Transverse colon (tissue), 4 donors: ENCODE results near the gene PLEKHG2.

Source experiments
- EP300 ChIP-seq: sonication (generic); formaldehyde crosslinking; IDR thresholded peaks from one replicate; pipeline ENCODE4 v1.6.1; 2017; ENCODE audit warnings: antibody characterized with exemption, low read depth
- POLR2AphosphoS5 ChIP-seq, 3 donors: sonication (generic); formaldehyde crosslinking; IDR thresholded peaks; one replicate each; pipeline ENCODE4 v1.6.1; 2016; ENCODE audit warnings: antibody characterized with exemption in 3 of 3
- TF ChIP-seq, protein P1 (sequence below), 5 experiments: fragments of 200-600 bp in 3 of 5; fragments of 450-650 bp in 2 of 5; sonication (generic) in 3 of 5; IDR thresholded peaks; 1 replicate in 2 of 5; 2 replicates in 3 of 5; pipeline ENCODE4 v1.5.1; 2016 to 2017; ENCODE audit warnings: antibody characterized with exemption in 5 of 5, inconsistent platforms in 3 of 5, mild to moderate bottlenecking in 2 of 5, moderate library complexity in 1 of 5

- TF ChIP-seq POLR2AphosphoS5 (IDR thresholded peaks at IDR 0.05) (no peak), EP300 (no peak)
- TF ChIP-seq, protein P1, sequence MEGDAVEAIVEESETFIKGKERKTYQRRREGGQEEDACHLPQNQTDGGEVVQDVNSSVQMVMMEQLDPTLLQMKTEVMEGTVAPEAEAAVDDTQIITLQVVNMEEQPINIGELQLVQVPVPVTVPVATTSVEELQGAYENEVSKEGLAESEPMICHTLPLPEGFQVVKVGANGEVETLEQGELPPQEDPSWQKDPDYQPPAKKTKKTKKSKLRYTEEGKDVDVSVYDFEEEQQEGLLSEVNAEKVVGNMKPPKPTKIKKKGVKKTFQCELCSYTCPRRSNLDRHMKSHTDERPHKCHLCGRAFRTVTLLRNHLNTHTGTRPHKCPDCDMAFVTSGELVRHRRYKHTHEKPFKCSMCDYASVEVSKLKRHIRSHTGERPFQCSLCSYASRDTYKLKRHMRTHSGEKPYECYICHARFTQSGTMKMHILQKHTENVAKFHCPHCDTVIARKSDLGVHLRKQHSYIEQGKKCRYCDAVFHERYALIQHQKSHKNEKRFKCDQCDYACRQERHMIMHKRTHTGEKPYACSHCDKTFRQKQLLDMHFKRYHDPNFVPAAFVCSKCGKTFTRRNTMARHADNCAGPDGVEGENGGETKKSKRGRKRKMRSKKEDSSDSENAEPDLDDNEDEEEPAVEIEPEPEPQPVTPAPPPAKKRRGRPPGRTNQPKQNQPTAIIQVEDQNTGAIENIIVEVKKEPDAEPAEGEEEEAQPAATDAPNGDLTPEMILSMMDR (IDR thresholded peaks at IDR 0.05), result no peak
These were observed 1.7 kb upstream of the PLEKHG2 start for GRCh38 chr19:39410831-39411080.
